DOHH2 (cell line): ENCODE results near the gene TKT.

Source experiments
- CTCF ChIP-seq: fragments of 200-600 bp; sonication (generic); IDR thresholded peaks from one replicate; pipeline ENCODE4 v1.5.1; 2014; ENCODE audit warnings: antibody characterized with exemption, mild to moderate bottlenecking, low read depth, low read length; ENCODE audit not compliant: poor library complexity, severe bottlenecking
- EZH2phosphoT487 ChIP-seq: fragments of 200-600 bp; sonication (generic); IDR thresholded peaks from 2 replicates; pipeline ENCODE4 v1.6.1; 2017; ENCODE audit warnings: borderline replicate concordance, mild to moderate bottlenecking, antibody characterized with exemption, low read length, moderate library complexity, mixed read lengths

GRCh38 chr3:53234841-53235232 is 21.0 kb downstream of the TKT start:
- TF ChIP-seq CTCF (no peak), EZH2phosphoT487 (no peak)
